ENCODE measurements around the gene TRABD2A.

The TRABD2A gene

GRCh38 chr2:84833481-84834150 is 47.3 kb downstream of the TRABD2A start:
- TF ChIP-seq CTCF (IDR thresholded peaks at IDR 0.05; ENCODE audit: insufficient read depth, low read depth, low read length, missing control alignments) = no peak
- DNase-seq (ENCODE audit: low read depth) = no peak
- H3K4me3 ChIP-seq (ENCODE audit: low read depth, low read length) = no peak overlapping the region

- TF ChIP-seq CTCF (IDR thresholded peaks at IDR 0.05; ENCODE audit: insufficient read depth, low read depth, low read length, missing control alignments) = no peak
- peak; percentile 46 for DNase-seq (ENCODE audit: low read depth)
- H3K4me3 ChIP-seq (ENCODE audit: low read depth, low read length) = no peak overlapping the region
These were observed 48.0 kb downstream of the TRABD2A start for GRCh38 chr2:84832772-84833461.

GRCh38 chr2:84830758-84831500 is 50.0 kb downstream of the TRABD2A start:
- TF ChIP-seq CTCF (IDR thresholded peaks at IDR 0.05; ENCODE audit: insufficient read depth, low read depth, low read length, missing control alignments) = no peak
- no peak for DNase-seq (ENCODE audit: low read depth)
- H3K4me3 ChIP-seq (ENCODE audit: low read depth, low read length) = no peak overlapping the region

GRCh38 chr2:84830095-84830494 is 50.8 kb downstream of the TRABD2A start:
- no peak for DNase-seq (ENCODE audit: low read depth)
- no peak for TF ChIP-seq CTCF (IDR thresholded peaks at IDR 0.05; ENCODE audit: insufficient read depth, low read depth, low read length, missing control alignments)
- H3K4me3 ChIP-seq (ENCODE audit: low read depth, low read length) = no peak overlapping the region

- no peak for TF ChIP-seq CTCF (IDR thresholded peaks at IDR 0.05; ENCODE audit: insufficient read depth, low read depth, low read length, missing control alignments)
- H3K4me3 ChIP-seq (ENCODE audit: low read depth, low read length) = no peak overlapping the region
- no peak for DNase-seq (ENCODE audit: low read depth)
These were observed 51.2 kb downstream of the TRABD2A start for GRCh38 chr2:84829693-84830092.

- H3K4me3 ChIP-seq (ENCODE audit: low read depth, low read length) = no peak overlapping the region
These were observed 52.8 kb downstream of the TRABD2A start for GRCh38 chr2:84827978-84828575.

More at GRCh38 chr2:84827978-84828575, 52.8 kb downstream of the TRABD2A start:
- TF ChIP-seq CTCF (IDR thresholded peaks at IDR 0.05; ENCODE audit: insufficient read depth, low read depth, low read length, missing control alignments) = no peak
- DNase-seq (ENCODE audit: low read depth) = no peak
